Dedifferentiated amniotic fluid mesenchymal stem cell (primary cell): ENCODE measurements around the gene KLHDC4.
"Not testable (repeated sequence)": the region's sequence is repeated elsewhere in the genome, so short reads cannot be mapped to it uniquely, and the experiment has no call there.

Experiments used
- DNase-seq: peaks from one replicate; pipeline ENCODE4 v3.0.0-alpha.2; 2016; ENCODE audit errors: extremely low spot score

The KLHDC4 gene

DNA sequence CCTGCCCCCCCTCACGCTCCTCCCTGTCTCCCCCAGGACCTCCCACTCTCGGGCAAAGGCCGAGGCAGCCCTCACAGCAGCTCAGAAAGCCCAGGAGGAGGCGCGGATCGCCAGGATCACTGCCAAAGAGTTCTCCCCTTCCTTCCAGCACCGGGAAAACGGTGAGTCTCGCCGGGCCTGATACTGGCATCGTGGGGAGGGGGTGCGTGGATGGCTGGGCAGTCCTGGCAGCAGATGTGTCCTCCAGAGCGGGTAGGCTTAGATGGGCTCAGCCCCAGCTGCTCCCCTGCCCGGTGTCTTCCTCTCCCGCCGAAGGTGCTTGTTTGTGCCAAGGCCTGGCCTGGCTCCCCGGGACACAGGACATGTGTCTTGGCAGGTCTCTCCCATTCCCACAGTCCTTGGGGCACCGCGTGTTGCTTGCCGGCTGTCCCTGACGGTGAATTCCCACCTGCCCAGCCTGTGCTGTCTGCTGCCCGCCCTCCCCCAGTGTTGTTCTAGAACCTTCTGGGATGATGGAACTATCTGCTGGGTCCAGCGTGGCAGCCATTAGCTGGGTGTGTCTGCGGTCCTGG, 81.6 kb downstream of the KLHDC4 start:
- no peak for DNase-seq

DNA sequence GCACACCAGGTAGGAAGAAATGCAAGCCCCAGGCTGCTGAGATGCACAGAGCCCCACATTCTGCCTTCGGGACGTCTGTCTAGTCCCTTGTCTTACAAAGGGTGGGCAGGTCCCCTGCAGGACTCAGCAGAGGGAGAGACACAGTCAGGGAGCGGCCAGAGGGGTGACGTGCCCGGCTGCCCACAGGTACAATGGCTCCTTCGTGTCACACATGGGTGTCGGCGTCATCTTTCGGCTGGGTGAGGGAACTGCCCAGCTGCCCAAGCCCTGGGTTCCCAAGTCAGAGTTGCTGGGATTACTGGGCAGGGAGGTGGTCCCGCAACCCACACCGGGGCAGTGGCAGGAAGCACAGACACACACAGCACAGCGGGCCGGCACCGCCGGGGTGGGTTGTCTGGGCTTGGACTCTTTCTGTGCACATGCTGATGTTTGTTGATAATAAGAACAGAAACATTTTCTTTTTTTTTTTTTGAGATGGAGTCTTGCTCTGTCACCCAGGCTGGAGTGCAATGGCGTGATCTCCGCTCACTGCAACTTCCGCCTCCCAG, 82.9 kb downstream of the KLHDC4 start:
- DNase-seq = no peak

DNA sequence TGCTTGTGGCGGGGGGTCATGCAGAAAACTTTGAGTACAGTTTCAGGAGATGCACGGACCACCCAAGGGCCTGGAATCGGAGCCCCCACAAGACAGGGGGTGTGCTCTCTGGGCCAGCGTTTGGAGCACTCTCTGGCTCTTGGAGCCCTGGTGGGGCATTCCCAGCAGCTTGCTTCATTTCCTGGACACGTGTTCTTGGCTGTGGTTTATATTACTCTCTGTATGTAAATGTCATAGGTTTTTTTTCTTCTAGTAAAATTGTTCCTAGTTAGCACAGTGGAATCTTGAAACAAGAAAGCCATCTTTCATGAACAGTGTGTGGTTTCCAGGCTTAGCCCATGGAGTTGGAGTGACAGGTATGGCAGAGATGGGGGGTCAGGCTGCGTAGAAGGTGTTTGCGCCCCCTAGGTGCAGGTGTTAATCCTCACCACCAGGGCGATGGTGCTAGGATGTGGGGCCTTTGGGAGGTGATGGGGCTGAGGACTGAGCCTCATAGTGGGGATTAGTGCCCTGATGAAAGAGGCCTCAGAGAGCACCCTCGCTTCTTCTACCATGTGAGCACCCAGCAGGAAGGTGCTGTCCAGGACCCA, 83.7 kb downstream of the KLHDC4 start:
- peak; percentile 61 for DNase-seq

DNA sequence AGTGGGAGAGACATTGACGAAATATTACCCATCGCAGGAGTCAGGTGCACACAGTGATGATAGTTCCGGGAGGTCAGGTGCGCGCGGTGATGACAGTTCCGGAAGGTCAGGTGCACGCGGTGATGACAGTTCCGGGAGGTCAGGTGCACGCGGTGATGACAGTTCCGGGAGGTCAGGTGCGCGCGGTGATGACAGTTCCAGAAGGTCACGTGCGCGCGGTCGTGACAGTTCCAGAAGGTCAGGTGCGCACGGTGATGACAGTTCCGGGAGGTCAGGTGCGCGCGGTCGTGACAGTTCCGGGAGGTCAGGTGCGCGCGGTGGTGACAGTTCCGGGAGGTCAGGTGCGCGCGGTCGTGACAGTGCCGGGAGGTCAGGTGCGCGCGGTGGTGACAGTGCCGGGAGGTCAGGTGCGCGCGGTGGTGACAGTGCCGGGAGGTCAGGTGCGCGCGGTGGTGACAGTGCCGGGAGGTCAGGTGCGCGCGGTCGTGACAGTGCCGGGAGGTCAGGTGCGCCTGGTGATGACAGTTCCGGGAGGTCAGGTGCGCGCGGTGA, 84.7 kb downstream of the KLHDC4 start:
- DNase-seq = not testable (repeated sequence)

DNA sequence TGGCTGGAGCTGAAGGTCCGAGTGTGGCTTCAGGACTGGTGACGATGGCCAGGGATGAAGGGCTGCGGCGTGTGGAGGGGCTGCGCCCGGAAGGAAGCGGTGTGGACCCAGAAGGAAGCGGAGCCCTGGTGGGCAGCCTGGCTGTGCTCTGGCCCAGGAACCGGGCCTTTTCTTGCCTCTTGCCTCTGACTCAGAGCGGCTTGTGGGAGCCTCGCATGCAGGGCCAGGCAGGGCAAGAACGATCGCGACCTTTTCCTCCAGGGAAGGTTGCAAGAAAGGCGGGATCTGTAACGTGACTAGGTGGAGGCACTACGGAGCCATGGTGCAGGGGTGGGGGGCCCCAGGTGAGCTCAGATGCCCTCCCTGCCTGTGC, 85.5 kb downstream of the KLHDC4 start:
- no peak for DNase-seq

DNA sequence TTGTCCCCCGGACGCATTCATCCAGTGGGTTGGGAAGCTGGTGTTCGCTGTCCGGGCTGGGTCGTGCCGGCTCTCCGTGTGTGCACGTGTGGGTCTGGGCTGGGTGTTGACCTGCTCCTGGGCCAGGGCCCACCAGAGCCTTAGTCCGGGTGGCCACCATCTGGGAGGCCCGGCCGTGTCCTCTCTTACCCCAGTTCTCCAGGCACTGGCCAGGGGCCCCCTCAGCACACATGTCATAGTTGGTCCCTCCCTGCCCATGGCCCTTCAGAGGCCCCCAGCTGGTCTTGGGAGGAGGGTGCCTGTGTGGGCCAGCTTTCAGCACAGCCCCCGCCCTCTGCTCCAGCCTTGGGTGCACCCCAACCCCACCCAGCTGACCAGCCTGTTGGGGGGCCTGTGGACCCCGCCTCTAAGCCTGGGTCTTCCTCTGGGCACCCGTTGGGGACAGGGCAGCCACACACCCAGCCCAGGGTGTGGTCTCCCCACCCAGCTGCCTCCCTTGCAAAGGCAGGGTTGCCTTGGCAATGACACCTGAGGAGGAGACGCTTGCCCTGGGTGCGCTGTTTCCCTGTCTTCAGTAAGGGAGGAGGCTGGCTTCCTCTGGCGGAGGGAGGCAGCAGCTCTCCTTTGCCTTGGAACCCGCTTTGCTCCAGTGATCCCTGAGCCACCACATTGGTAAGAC, 86.1 kb downstream of the KLHDC4 start:
- DNase-seq = no peak

DNA sequence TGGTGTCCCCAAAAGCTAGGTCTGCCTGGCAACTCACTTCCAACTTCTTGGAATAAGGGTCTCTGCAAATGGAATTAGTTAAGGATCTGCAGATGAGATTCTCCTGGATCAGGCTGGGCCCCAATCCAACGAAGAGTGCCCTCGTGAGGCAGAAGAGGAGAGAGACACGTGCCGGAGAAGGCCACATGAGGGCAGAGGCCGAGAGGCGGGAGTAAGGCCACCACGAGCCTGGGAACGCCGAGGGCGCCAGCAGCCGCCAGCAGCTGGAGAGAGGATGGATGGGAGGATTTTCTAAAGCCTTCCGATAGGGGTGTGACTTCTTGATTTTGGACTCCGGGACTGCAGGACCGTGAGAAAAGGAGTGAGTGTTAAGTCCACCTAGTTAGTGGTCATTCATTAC, 87.2 kb downstream of the KLHDC4 start:
- no peak for DNase-seq

DNA sequence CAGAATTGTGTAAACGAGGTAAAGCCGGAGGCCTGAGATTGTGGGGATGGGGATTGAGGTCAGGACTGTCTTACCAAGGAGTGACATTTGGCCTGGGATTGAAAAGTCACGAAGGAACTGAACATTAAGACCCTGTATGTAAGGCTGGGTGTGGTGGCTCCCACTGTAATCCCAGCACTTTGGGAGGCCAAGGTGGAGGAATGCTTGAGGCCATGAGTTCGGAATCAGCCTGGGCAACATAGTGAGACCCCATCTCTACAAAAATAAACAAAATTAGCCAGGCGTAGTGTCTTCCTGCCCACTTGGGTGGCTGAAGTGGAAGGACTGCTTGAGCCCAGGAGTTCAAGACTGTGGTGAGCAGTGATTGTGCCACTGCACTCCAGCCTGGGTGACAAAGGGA, 88.0 kb downstream of the KLHDC4 start:
- DNase-seq = no peak

DNA sequence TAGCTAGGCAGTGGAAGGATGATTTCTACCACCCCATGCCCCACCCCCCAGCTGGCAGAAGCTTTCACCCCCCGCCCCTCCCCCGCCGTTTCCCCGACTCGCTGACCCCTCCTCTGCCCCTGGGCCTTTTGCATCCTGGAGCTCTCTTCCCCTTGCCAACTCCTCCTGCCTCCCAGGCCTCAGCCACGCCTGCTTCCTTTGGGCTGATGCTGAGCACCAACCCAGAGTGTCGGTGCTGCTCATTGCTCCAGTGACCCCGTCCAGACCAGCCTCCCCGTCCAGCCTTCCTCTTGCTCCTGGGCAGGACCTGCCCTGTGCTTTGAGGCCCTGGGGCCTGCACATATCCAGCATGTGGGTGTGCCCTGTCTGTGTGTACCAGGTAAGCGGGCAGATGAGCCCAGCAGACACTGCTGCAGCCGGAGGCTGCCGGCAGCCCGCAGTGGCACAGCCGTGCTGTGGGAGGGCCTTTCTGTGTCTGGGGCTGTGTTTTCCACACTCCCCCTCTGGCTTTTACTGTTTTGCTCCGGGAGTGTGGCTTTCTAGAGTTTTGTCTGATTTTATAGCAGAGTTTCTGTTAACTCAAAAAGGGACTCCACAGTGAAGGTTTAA, 90.6 kb downstream of the KLHDC4 start:
- no peak for DNase-seq

DNA sequence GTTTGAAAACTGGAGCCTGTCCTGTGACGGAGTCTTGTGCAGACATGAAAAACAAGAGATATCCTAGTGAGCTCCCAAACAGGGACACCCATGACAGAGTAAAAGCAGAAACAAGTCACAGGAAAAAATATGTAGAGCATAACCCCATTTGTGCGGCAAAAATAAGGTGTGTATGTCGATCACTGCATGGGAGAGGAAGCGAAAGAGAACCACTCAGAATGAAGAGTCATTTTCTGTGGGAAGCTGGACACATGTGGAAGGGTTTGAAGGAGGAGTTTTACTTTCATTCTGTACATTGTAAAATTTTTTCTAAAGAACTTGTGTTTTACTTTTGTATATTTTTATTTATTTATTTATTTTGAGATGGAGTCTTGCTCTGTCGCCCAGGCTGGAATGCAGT, 91.4 kb downstream of the KLHDC4 start:
- DNase-seq = no peak

DNA sequence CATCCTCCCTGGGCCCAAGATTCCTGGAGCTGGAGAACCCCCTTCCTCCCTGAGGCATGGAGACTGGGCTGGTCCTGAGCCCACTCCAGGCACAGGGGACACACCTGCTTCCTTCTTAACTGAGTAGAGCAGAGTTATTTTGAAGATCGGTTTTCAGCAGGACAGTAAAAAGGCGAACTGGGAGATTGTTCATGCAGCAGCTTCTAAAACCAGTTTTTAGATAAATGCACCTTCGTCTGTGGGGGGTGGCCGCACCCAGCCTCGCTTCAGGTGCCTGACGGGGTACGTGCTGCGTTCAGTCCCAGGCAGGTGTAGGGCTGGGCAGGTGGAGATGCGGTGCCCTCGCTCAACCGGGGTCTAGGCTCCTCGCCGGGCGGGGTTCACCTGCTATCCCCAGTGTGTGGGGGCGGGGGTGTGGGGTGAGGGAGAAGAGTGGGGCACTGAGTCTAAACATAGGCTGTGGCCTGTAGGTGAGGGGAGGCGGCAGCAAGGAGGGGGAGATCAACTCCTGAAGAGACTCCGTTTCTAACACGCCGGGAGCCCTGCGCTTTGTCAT, 94.0 kb downstream of the KLHDC4 start:
- DNase-seq = no peak

DNA sequence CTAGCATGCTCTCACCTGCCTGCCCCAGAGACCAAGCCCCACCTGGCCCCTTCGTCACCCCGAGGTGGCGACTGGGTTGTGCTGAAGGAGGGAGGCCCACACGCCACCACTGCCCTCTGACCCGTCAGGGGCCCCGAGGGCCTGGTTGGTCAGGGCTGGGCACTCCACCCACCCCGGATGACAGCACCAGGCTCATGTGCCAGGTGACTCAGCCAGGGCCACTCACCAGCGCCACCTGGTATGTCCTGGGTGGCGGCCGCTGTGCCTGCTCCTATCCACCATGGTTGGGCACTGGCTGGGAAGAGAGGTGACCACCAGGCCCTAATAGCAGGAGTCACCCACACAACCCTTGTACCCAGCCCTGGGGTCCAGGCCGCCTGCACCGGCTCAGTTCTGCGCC, 94.6 kb downstream of the KLHDC4 start:
- DNase-seq = no peak

DNA sequence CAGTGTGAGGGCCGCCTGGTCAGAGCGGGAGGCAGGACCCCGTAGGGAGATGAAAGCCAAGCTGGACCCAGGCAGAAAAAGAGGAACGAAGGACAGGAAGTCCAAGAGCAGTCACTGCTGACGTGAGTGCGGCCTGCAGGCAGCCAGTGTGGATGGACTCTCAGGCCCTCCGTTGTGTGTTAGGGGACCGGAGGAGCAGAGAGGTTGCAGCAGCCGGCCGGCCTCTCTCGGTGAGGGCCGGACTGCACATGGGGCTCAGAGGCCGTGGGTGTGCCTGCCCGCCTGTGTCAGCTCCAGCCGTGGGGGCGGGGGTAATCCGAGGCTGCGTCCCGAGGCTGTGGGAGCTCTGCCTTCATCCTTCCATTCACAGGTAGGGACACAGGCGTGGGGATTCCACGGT, 96.1 kb downstream of the KLHDC4 start:
- DNase-seq = no peak

DNA sequence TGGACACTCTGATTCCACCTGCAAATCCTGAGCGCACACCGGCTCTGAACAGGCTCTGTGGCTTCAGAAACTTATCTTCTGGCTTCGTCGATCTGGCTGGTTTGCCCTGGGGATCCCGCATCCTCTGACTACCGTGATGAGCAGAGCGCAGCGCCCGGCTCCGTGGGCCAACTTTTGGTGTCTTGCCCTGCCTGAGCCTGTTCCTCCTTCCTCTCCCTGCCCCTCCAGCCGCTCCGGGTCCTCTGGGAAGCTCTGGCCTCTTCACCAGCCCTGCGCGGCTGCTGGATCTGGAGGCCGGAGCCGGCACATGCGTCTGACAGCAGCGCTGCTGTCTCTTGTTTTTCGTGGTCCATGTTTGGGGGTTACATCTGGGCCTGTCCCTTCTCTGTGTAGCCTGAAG, 97.8 kb downstream of the KLHDC4 start:
- DNase-seq = no peak

DNA sequence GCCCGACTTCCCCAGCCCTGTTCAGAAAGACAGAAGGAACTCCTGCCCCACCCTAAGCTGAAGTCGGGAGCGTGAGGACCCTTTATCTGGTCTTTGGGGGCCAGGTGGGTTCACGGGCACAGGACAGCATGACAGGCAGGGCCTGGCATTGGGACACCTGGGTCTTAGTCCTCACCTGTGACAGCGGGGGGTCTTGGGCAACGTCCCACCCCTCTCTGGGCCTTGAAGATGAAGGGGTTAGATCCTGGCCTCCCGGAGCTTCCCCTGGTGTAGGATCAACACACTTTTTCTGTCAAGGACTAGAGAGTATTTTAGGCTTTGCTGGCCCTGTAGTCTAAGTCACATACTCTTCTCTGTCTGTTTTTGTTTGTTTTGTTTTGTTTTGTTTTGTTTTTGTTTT, 98.3 kb downstream of the KLHDC4 start:
- DNase-seq = no peak

DNA sequence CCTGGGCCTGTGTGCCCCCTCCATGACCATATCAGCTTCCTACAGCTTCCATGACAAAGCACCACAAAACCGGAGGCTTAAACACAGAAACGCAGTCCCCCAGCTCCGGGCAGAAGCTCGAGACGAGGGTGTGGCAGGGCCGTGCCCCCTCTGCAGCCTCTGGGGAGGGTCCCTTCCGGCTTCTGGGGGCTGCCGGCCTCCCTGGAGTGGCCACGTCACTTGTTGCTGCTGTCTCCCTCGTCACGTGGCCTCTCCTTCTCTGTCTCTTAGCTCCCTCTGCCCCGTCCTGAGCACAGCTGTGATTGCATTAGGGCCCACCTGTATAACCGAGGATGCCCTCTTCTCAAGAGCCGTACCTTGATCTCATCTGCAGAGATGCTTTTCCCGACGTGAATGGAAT, 98.9 kb downstream of the KLHDC4 start:
- DNase-seq = no peak

DNA sequence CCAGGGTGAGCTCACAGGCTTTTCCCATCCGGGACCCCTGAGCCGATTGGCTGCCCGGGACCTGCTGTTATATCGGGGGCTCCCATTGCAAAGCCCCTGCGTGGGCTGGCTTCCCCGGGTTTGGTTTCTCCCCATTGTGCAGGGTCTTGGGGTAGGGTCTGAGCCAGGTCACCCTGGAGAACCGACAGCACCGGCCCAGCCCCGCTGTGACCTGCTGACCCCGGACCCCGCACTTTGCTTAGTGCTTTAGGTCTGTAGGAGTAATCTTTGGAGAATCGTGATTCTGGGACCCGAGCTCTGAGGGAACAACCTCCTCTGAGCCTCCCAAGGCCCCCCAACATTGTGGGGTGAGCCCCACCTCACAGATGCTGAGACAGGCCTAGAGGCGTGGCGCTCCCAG, 100.6 kb downstream of the KLHDC4 start:
- no peak for DNase-seq

DNA sequence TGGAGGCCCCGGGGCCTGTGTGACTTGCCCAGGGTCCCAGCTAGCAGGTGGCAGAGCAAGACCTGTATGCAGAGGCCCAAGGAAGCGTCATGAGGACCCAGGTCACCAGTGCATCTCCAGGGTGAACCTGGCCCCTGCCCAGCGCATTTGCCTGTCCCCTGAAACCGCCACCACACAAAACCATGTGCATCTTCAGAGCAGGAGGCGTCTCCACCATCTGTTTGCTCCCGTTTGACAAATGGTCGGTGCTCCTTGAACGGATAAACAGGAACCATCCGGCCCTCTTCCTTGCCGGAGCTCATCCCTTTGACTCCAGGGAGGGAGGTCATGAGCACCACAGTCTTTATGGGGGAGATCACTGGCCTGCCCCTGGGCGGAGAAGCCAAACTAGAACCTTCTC, 101.0 kb downstream of the KLHDC4 start:
- no peak for DNase-seq

DNA sequence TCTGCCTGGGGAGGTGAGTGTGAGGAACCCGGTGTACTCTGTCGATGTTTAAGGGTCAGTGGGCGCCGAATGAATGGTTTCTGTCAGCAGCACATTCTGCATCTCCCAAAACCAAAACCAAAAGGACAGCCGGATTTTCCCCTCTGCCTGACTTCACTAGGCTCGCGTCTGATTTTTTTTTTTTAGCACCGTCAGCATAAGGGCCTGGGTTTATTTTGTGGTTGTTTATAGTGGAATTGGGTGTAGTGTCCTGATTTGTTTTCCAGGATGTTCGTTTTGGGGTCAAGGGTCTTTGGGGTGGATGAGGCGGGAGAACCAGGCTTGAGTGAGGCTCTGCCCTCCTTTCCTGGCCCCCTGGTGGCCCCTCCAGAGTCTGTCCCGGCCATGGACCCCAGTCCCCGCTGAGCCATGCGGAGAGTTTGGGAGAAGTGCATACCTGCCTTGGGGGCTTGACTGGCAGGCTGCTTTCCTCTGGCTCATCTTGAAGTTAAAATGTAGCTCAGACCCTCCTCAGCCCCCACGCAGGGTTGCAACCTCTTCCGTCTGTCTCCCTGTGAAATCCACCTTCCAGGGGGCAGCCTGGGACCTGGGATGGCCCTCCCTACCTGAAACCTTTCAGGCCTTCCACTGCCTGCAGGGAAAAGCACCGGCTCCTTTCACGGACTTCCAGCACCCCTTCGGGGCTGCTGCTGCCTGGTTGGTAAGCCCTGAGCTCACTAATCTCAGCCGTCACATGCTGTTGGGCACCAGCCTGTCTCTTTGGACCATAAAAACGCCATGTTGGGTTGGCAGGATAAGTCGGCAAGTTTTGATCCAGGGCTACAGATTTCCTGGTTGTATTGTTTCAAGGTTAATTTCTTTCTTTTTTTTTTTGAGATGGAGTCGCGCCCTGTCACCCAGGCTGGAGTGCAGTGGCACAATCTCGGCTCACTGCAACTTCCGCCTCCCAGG, 103.3 kb downstream of the KLHDC4 start:
- DNase-seq = no peak

DNA sequence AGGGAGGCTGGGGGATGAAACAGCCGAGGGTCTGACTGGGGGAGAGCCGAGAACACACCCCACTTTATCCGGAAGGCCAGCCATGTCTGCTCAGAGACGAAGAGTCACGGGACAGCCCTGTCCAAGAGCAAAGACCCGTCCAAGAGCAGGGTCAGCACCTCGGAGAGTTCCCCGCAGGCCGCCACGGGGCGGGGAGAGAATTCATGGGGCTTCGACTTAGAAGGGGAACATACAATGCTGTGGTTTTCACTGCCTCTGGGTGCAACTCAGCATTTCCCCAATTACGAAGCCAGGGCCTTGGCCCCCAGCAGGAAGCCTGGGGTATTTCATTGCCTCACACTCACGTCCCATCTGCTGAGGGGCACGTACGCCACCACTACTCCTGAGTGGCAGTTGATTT, 104.2 kb downstream of the KLHDC4 start:
- DNase-seq = no peak

DNA sequence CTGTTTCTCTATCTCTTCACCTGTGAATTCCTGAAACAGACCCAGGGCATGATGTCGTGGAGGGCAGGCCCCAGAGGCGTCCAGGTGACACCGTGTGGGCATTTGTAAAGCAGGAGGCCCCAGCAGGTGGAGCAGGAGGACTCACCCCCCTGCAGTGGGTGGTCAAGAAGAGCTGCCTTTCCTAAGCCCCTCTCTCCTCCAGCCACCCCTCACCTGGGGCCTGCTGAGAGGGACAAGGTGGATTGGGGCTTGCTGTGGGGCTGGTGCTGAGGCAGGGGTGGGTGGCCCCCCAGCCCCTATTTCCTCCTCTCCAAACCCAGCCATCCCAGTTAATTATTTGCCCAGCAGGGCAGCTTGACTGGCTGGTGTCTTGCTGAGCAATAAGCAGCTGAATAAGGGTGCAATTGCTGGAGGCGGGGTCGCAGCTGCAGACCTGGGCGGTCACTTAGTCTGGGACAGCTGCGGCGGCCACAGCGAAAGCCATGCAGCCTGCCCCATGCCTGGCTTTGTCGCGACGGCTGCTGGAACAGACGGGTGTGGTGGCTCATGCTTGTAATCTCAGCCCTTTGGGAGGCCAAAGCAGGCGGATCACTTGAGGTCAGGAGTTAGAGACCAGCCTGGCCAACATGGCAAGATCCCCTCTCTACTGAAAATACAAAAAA, 107.1 kb downstream of the KLHDC4 start:
- DNase-seq = no peak
